ENCODE measurements around the gene PHF12.

PHF12 gene

GRCh38 chr17:28856028-28856574 is 95.2 kb downstream of the PHF12 start:
- DNase-seq, result no peak

GRCh38 chr17:28855336-28855679 is 96.0 kb downstream of the PHF12 start:
- DNase-seq, result no peak
